Measurements from ENCODE around the gene NOXA1.
A peak's percentile ranks its signal among the peaks of the same experiment; 100 is the strongest.
"Not testable (repeated sequence)": the region's sequence is repeated elsewhere in the genome, so short reads cannot be mapped to it uniquely, and the experiment has no call there.

The NOXA1 gene

GRCh38 chr9:137383081-137383783, 40.0 kb upstream of the NOXA1 start:
- TF ChIP-seq, protein P1, sequence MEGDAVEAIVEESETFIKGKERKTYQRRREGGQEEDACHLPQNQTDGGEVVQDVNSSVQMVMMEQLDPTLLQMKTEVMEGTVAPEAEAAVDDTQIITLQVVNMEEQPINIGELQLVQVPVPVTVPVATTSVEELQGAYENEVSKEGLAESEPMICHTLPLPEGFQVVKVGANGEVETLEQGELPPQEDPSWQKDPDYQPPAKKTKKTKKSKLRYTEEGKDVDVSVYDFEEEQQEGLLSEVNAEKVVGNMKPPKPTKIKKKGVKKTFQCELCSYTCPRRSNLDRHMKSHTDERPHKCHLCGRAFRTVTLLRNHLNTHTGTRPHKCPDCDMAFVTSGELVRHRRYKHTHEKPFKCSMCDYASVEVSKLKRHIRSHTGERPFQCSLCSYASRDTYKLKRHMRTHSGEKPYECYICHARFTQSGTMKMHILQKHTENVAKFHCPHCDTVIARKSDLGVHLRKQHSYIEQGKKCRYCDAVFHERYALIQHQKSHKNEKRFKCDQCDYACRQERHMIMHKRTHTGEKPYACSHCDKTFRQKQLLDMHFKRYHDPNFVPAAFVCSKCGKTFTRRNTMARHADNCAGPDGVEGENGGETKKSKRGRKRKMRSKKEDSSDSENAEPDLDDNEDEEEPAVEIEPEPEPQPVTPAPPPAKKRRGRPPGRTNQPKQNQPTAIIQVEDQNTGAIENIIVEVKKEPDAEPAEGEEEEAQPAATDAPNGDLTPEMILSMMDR (IDR thresholded peaks at IDR 0.05; ENCODE audit: unreplicated experiment in 3 of 3) = no peak
- peaks cover 4% of the 10 kb centered on the region for H3K9me3 Mint-ChIP-seq
- H3K36me3 Mint-ChIP-seq (ENCODE audit: low read depth) = peaks cover 6% of the 10 kb centered on the region
- no peak overlapping the region for H3K4me3 Mint-ChIP-seq
- H3K27me3 Mint-ChIP-seq (ENCODE audit: low read depth) = peaks cover 7% of the 10 kb centered on the region
- peaks cover 6% of the 10 kb centered on the region for H3K4me1 Mint-ChIP-seq
- no peak overlapping the region for H3K27ac Mint-ChIP-seq

GRCh38 chr9:137383784-137384756, 39.1 kb upstream of the NOXA1 start:
- Mint-ChIP-seq H3K27me3 (ENCODE audit: low read depth) (peaks cover 3% of the 10 kb centered on the region), H3K9me3 (no peaks in the 10 kb centered on the region), H3K36me3 (ENCODE audit: low read depth) (no peaks in the 10 kb centered on the region)

GRCh38 chr9:137385061-137385655, 38.0 kb upstream of the NOXA1 start:
- H3K4me1 Mint-ChIP-seq = peaks cover 7% of the 10 kb centered on the region
- no peaks in the 10 kb centered on the region for H3K9me3 Mint-ChIP-seq
- no peaks in the 10 kb centered on the region for H3K36me3 Mint-ChIP-seq (ENCODE audit: low read depth)
- TF ChIP-seq, protein P1 (IDR thresholded peaks at IDR 0.05; ENCODE audit: unreplicated experiment in 3 of 3) = no peak
- no peak overlapping the region for H3K27ac Mint-ChIP-seq
- peaks cover 3% of the 10 kb centered on the region for H3K27me3 Mint-ChIP-seq (ENCODE audit: low read depth)
- H3K4me3 Mint-ChIP-seq = no peak overlapping the region

More at GRCh38 chr9:137383784-137384756, 39.1 kb upstream of the NOXA1 start:
- Mint-ChIP-seq H3K27ac (peak overlapping the region in 1 of 3 experiments; percentile 29), H3K4me3 (no peak overlapping the region), H3K4me1 (peaks cover 6% of the 10 kb centered on the region)
- TF ChIP-seq, protein P1 (IDR thresholded peaks at IDR 0.05; ENCODE audit: unreplicated experiment in 3 of 3) = no peak

GRCh38 chr9:137386507-137387113, 36.6 kb upstream of the NOXA1 start:
- peaks cover 12% of the 10 kb centered on the region for H3K4me1 Mint-ChIP-seq
- H3K27ac Mint-ChIP-seq; H3K4me3 Mint-ChIP-seq; H3K36me3 Mint-ChIP-seq (ENCODE audit: low read depth); H3K9me3 Mint-ChIP-seq; H3K27me3 Mint-ChIP-seq (ENCODE audit: low read depth): not testable (repeated sequence)

DNA sequence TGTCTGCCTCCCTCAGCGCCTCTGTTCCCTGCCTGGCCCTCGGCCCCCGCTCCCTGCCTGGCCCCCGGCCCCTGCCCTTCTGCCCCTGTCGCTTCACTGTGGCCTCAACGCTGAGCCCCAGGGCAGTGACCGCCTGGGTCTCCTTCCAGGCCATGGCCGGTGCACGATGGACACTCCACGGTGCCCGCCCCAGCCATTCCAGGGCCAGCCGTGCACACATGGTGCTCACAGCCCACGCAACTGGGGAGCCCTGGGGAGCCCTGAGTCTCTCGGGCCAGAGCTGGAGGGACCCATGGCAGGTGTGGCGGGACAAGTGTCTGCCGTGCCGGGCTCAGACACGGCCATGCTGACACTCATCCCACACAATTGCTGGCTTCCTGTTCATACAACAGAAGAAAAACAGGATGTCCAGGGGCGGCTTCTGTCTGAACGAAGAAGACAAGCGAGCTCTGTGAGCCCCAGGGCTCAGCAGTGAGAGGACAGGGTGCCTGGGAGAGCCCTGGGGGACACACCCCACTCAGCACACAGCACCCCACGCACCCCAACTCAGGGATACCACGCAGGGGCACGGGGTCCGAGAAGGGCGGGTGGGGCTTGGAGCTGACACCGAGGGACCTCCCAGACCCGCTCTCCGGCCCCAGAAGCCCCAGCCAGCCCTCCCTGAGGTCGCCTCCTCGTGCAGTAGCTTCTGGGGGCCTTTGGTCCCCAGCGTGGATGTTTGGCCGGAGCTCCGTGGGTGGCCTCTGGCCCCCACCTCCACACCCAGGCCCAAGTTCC, 35.9 kb upstream of the NOXA1 start:
- no peaks in the 10 kb centered on the region for H3K36me3 Mint-ChIP-seq (ENCODE audit: low read depth)
- H3K9me3 Mint-ChIP-seq = no peaks in the 10 kb centered on the region
- H3K4me1 Mint-ChIP-seq = peaks cover 12% of the 10 kb centered on the region
- no peak overlapping the region for H3K27ac Mint-ChIP-seq
- TF ChIP-seq, protein P1 (IDR thresholded peaks at IDR 0.05; ENCODE audit: unreplicated experiment in 3 of 3) = no peak
- H3K4me3 Mint-ChIP-seq = no peak overlapping the region
- H3K27me3 Mint-ChIP-seq (ENCODE audit: low read depth) = peaks cover 3% of the 10 kb centered on the region
